Measurements from ENCODE around the gene ARHGAP10.

- TF ChIP-seq EZH2 (IDR thresholded peaks at IDR 0.05; ENCODE audit: insufficient read depth, low read length), result no peak
- TF ChIP-seq, protein P1, sequence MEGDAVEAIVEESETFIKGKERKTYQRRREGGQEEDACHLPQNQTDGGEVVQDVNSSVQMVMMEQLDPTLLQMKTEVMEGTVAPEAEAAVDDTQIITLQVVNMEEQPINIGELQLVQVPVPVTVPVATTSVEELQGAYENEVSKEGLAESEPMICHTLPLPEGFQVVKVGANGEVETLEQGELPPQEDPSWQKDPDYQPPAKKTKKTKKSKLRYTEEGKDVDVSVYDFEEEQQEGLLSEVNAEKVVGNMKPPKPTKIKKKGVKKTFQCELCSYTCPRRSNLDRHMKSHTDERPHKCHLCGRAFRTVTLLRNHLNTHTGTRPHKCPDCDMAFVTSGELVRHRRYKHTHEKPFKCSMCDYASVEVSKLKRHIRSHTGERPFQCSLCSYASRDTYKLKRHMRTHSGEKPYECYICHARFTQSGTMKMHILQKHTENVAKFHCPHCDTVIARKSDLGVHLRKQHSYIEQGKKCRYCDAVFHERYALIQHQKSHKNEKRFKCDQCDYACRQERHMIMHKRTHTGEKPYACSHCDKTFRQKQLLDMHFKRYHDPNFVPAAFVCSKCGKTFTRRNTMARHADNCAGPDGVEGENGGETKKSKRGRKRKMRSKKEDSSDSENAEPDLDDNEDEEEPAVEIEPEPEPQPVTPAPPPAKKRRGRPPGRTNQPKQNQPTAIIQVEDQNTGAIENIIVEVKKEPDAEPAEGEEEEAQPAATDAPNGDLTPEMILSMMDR (IDR thresholded peaks at IDR 0.05; ENCODE audit: insufficient read depth, low read depth, low read length), result no peak
These were observed 18.0 kb downstream of the ARHGAP10 start for GRCh38 chr4:147749811-147750321.

All from astrocyte (in vitro differentiated cells and primary cell).